ENCODE results near the gene CNOT8. TPM values are rescaled to one million over a fixed set of nuclear protein-coding genes. Genes with fewer than 3 reads are reported as not detected.

CNOT8 gene
- total and polyA plus RNA-seq, 7 experiments from 2014 or later: 79.8 to 198 (median 104) TPM

DNA sequence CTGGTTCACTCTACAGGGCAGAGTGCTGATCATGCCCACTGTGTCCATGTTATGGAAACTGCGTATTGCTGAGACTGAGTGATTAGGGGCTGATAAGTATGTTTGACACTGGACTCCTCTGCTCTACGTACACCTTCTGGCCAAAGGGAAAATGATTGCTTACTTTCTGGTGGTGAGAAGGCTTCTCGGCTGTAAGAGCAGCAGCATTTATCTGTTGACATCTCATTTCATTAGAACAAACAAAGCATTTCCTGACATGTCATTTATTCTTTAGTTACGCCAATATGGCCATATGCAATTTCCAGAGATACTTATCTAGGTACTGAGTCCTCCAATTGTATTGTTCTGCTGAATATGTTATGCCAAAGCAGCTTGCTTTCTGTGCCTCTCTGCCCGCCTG lies 13.6 kb upstream of the CNOT8 start:
- no peaks in the 10 kb centered on the region for H3K9me3 Mint-ChIP-seq

DNA sequence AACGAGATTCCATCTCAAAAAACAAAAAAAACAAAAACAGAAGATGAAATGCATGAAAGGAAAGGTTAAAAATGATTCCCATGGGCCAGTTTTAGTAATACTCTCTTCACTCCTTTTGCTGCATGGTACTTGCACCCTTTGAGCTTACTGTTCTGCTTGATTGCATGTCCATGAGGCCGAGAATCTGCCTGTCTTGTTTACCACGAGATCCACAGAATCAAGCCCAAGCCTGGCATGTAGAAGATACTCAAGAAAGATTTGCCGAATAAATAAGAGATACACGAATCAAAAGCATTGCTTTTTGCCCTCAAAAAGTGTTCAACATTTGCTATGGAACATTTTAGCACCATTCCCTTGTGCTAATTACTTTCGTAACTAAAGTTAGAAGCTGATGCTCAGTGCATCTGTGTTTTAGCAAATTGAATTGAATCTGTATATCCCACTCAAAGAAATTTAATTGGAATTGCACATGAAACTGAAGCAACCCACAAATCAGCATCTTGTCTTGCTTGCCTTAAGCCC lies 9.1 kb upstream of the CNOT8 start:
- ATAC-seq (no peak), DNase-seq (no peak)
- no peaks in the 10 kb centered on the region for H3K9me3 ChIP-seq (ENCODE audit: control insufficient read depth in 2 of 3, low read length in 3 of 3)
- Mint-ChIP-seq H3K27ac (peak overlapping the region in 1 of 9 donors; percentile 49), H3K27me3 (no peaks in the 10 kb centered on the region), H3K4me1 (peaks cover 0 to 17% (median 11%) of the 10 kb centered on the region in 7 donors), H3K4me3 (no peak overlapping the region), H3K9me3 (no peaks in the 10 kb centered on the region), H3K36me3 (peaks cover 0 to 4% (median 0%) of the 10 kb centered on the region in 5 donors)
- H3K36me3 ChIP-seq (ENCODE audit: control insufficient read depth in 2 of 3, insufficient read depth in 3 of 3, low read length in 3 of 3): no peaks in the 10 kb centered on the region
- no peak overlapping the region for H3K27ac ChIP-seq (ENCODE audit: low read depth, low read length)
- H3K4me3 ChIP-seq (ENCODE audit: low read length): no peak overlapping the region
- no peaks in the 10 kb centered on the region for H3K4me1 ChIP-seq (ENCODE audit: control insufficient read depth in 2 of 2, insufficient read depth in 2 of 2, low read length in 2 of 2)
- POLR2A ChIA-PET: interaction anchor here (0.6 to 1.0 kb wide), 2 partner anchors 8 to 194 kb away, joined by 3 to 4 read pairs; no protein-coding TSS in a partner anchor
- CTCF ChIA-PET: no interaction called here
- H3K27me3 ChIP-seq (ENCODE audit: control insufficient read depth in 2 of 2, insufficient read depth in 2 of 2, low read length in 2 of 2): no peaks in the 10 kb centered on the region
- intact Hi-C loops (cut with micrococcal nuclease): no loop called here

More for the DNA sequence above, 13.6 kb upstream of the CNOT8 start:
- ChIA-PET CTCF (no interaction called here), POLR2A (interaction anchor here (0.6 to 3.2 kb wide), 2 partner anchors 12 to 15 kb away, joined by 3 to 11 read pairs; no protein-coding TSS in a partner anchor)
- DNase-seq (no peak), ATAC-seq (no peak)
- H3K27me3 ChIP-seq (ENCODE audit: control insufficient read depth in 2 of 2, insufficient read depth in 2 of 2, low read length in 2 of 2): no peaks in the 10 kb centered on the region
- H3K4me3 ChIP-seq (ENCODE audit: low read length): no peak overlapping the region
- H3K27ac ChIP-seq (ENCODE audit: low read depth, low read length): no peak overlapping the region
- intact Hi-C loops (cut with micrococcal nuclease): no loop called here
- H3K36me3 Mint-ChIP-seq: peaks cover 0 to 2% (median 0%) of the 10 kb centered on the region in 5 donors
- H3K9me3 ChIP-seq (ENCODE audit: control insufficient read depth in 2 of 3, low read length in 3 of 3): no peaks in the 10 kb centered on the region
- H3K4me1 ChIP-seq (ENCODE audit: control insufficient read depth in 2 of 2, insufficient read depth in 2 of 2, low read length in 2 of 2): no peaks in the 10 kb centered on the region
- H3K4me1 Mint-ChIP-seq: peaks cover 0 to 10% (median under 1%) of the 10 kb centered on the region in 7 donors
- no peaks in the 10 kb centered on the region for H3K27me3 Mint-ChIP-seq
- H3K4me3 Mint-ChIP-seq: no peak overlapping the region
- H3K36me3 ChIP-seq (ENCODE audit: control insufficient read depth in 2 of 3, insufficient read depth in 3 of 3, low read length in 3 of 3): no peaks in the 10 kb centered on the region
- H3K27ac Mint-ChIP-seq: no peak overlapping the region

DNA sequence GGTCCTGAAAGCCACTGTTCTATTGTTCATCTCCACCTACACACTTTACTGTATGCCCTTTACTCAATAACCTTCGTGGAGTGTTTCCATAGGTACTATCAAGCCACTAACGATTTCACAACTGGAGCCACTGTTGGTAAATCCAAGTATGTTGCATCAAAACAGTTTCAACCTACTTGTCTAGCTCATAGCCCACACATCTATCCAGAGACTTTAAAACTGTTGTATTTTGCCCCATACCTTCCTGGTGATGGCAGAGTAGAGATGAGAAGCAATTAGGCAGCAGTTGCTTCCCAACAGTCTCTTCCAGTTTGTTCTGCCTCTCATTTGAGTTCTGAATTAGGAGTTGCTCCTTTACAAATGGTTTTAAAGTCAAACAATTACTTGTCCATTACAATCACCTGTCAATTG lies 8.6 kb upstream of the CNOT8 start:
- Histone ChIP-seq H3K9me3 (ENCODE audit: control insufficient read depth in 2 of 3, low read length in 3 of 3) (no peaks in the 10 kb centered on the region), H3K27me3 (ENCODE audit: control insufficient read depth in 2 of 2, insufficient read depth in 2 of 2, low read length in 2 of 2) (no peaks in the 10 kb centered on the region), H3K4me3 (ENCODE audit: low read length) (no peak overlapping the region), H3K27ac (ENCODE audit: low read depth, low read length) (no peak overlapping the region), H3K36me3 (ENCODE audit: control insufficient read depth in 2 of 3, insufficient read depth in 3 of 3, low read length in 3 of 3) (no peaks in the 10 kb centered on the region), H3K4me1 (ENCODE audit: control insufficient read depth in 2 of 2, insufficient read depth in 2 of 2, low read length in 2 of 2) (no peaks in the 10 kb centered on the region)
- Mint-ChIP-seq H3K4me3 (no peak overlapping the region), H3K27me3 (no peaks in the 10 kb centered on the region), H3K27ac (peak overlapping the region in 2 of 9 donors; percentile 25 to 39), H3K9me3 (no peaks in the 10 kb centered on the region), H3K36me3 (peaks cover 0 to 4% (median 0%) of the 10 kb centered on the region in 5 donors), H3K4me1 (peaks cover 0 to 17% (median 11%) of the 10 kb centered on the region in 7 donors)
- CTCF ChIA-PET: no interaction called here
- ATAC-seq: no peak
- DNase-seq: no peak
- POLR2A ChIA-PET: interaction anchor here (0.6 to 1.0 kb wide), 2 partner anchors 8 to 195 kb away, joined by 3 to 4 read pairs; no protein-coding TSS in a partner anchor
- intact Hi-C loops (cut with micrococcal nuclease): loop anchor here in 1 of 2 donors (10.0 kb wide), 1 partner anchor 655 kb away; the partner anchor contains the start of gene GALNT10

DNA sequence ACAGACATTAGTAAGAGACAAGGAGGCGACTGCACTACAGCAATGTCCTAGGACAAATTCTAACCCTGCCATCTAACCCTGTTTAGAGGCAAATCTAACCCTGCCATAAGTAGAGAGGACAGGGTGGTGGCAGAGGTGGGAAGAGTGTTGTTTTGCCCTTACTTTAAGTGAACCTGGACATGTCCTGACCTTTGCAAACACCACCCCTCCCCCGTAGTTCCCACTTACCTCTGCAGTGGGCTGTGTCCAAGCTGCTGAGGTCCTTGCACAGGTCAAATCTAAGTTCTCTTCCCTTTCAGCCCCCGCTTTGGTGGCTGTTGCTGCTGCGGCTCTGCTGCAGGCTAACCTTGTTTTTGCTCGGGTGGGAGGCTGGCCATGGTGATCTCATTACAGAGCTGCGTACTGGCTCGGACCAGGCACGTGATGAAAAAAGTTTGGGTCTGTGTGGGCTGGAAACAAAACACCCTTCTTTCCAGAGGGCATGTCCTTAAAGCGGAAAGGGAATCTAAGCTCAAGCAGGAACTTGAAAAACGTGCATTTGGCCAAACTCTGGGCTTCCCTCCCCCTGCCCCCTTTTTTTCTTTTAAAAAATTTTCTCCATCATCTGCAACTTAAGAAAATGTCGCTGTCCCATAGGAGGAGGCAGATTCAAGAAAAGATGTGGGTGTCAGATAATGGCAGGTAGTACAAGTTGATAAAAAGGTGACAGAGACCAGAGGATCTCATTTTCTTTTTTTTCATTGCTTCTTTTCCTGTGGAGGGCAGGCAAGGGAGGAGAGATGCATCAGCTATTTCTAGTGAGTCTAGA lies 8.0 kb upstream of the CNOT8 start, which contains the start of gene FAXDC2:
FAXDC2 (minus strand) TSS at position 349 of the 808 bp plus-strand sequence. CDS start 12,425 bp downstream, outside the sequence.
- Mint-ChIP-seq H3K9me3 (no peaks in the 10 kb centered on the region), H3K27ac (peak within 1 kb of the TSS in 5 of 9 donors; percentile 6 to 49 (median 25)), H3K27me3 (no peaks in the 10 kb centered on the region), H3K36me3 (peaks cover 0 to 4% (median 0%) of the 10 kb centered on the region in 5 donors), H3K4me3 (no peak within 1 kb of the TSS), H3K4me1 (peaks cover 0 to 17% (median 11%) of the 10 kb centered on the region in 7 donors)
- H3K4me3 ChIP-seq (ENCODE audit: low read length): no peak within 1 kb of the TSS
- H3K9me3 ChIP-seq (ENCODE audit: control insufficient read depth in 2 of 3, low read length in 3 of 3): no peaks in the 10 kb centered on the region
- no peak for ATAC-seq
- H3K27me3 ChIP-seq (ENCODE audit: control insufficient read depth in 2 of 2, insufficient read depth in 2 of 2, low read length in 2 of 2): no peaks in the 10 kb centered on the region
- intact Hi-C loops (cut with micrococcal nuclease): loop anchor here in 1 of 2 donors (10.0 kb wide), 1 partner anchor 656 kb away; the partner anchor contains the start of gene GALNT10
- H3K27ac ChIP-seq (ENCODE audit: low read depth, low read length): no peak within 1 kb of the TSS
- no peaks in the 10 kb centered on the region for H3K36me3 ChIP-seq (ENCODE audit: control insufficient read depth in 2 of 3, insufficient read depth in 3 of 3, low read length in 3 of 3)
- ChIA-PET POLR2A (interaction anchor here (0.8 kb wide), 2 partner anchors 16 to 18 kb away, joined by 3 read pairs; no protein-coding TSS in a partner anchor), CTCF (no interaction called here)
- DNase-seq: no peak
- no peaks in the 10 kb centered on the region for H3K4me1 ChIP-seq (ENCODE audit: control insufficient read depth in 2 of 2, insufficient read depth in 2 of 2, low read length in 2 of 2)

DNA sequence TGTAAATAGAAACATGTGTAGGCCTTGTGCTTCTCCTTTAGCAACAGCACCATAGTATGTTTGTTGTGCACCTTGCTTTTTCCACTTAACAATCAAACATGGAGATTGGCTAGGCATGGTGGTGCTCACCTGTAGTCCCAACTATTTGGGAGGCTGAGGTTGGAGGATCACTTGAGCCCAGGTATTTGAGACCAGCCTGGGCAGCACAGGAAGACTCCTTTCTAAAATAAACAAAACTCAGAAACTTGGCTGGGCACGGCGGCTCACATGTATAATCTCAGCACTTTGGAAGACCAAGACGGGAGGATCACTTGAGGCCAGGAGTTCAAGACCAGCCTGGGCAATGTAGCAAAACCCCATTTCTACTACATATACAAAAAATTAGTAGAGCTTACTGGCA lies 7.1 kb upstream of the CNOT8 start:
- H3K27ac Mint-ChIP-seq: peak overlapping the region in 2 of 9 donors; percentile 15 to 31
- ATAC-seq (no peak), DNase-seq (no peak)
- H3K4me1 Mint-ChIP-seq: peaks cover 0 to 17% (median 11%) of the 10 kb centered on the region in 7 donors
- Histone ChIP-seq H3K27ac (ENCODE audit: low read depth, low read length) (no peak overlapping the region), H3K4me1 (ENCODE audit: control insufficient read depth in 2 of 2, insufficient read depth in 2 of 2, low read length in 2 of 2) (no peaks in the 10 kb centered on the region), H3K36me3 (ENCODE audit: control insufficient read depth in 2 of 3, insufficient read depth in 3 of 3, low read length in 3 of 3) (no peaks in the 10 kb centered on the region), H3K27me3 (ENCODE audit: control insufficient read depth in 2 of 2, insufficient read depth in 2 of 2, low read length in 2 of 2) (no peaks in the 10 kb centered on the region), H3K4me3 (ENCODE audit: low read length) (no peak overlapping the region), H3K9me3 (ENCODE audit: control insufficient read depth in 2 of 3, low read length in 3 of 3) (no peaks in the 10 kb centered on the region)
- CTCF ChIA-PET: no interaction called here
- H3K36me3 Mint-ChIP-seq: peaks cover 0 to 4% (median 0%) of the 10 kb centered on the region in 5 donors
- H3K9me3 Mint-ChIP-seq: no peaks in the 10 kb centered on the region
- intact Hi-C loops (cut with micrococcal nuclease): loop anchor here in 1 of 2 donors (10.0 kb wide), 1 partner anchor 657 kb away; the partner anchor contains the start of gene GALNT10
- no peak overlapping the region for H3K4me3 Mint-ChIP-seq
- no peaks in the 10 kb centered on the region for H3K27me3 Mint-ChIP-seq
- POLR2A ChIA-PET: interaction anchor here (0.6 kb wide), 1 partner anchor 11 kb away, joined by 3 read pairs; no protein-coding TSS in a partner anchor

DNA sequence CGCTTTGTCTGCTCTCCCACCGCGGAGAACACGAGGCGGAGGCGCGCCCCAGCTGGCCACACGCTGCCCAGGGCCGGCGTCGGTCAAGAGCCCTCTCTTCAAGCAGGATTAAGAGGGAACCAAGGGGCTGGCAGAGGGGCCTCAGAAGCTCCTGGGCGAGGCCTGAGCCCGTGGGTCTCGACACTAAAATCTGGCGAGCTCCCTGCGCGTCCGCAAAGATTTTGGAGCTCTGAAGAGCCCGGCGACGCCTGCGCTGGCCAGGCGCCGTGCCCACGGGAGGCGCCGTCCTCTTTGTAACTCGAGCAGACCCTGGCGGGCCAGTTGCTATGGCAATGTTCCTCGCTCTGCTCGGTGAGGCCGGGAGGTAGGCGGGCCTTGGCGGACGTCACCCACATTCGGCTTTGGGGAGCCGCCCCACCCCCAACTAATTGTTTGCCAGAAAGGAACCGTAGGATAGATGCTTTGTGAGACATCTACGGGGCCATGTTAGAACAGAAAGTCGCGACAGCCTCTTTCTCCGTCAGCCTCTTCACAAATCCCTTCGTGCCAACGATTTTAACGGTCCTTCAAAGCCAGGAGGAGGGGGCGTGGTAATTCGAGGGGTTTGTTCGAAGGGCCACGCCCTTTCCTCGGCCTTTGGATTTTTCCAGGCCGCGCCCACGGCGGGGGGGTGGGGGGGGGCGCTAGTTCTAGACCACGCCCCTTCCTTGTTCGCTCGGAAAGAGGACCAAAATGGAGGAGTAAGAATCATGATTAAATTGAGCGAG lies 714 bp upstream of the CNOT8 start:
- Histone ChIP-seq H3K9me3 (ENCODE audit: control insufficient read depth in 2 of 3, low read length in 3 of 3) (no peaks in the 10 kb centered on the region), H3K27me3 (ENCODE audit: control insufficient read depth in 2 of 2, insufficient read depth in 2 of 2, low read length in 2 of 2) (no peaks in the 10 kb centered on the region), H3K36me3 (ENCODE audit: control insufficient read depth in 2 of 3, insufficient read depth in 3 of 3, low read length in 3 of 3) (peaks cover 0 to 4% (median 0%) of the 10 kb centered on the region in 3 experiments), H3K27ac (ENCODE audit: low read depth, low read length) (peak overlapping the region; percentile 97), H3K4me1 (ENCODE audit: control insufficient read depth in 2 of 2, insufficient read depth in 2 of 2, low read length in 2 of 2) (peaks cover 25 to 30% of the 10 kb centered on the region in 2 donors), H3K4me3 (ENCODE audit: low read length) (peak overlapping the region; percentile 74)
- H3K27me3 Mint-ChIP-seq: no peaks in the 10 kb centered on the region
- DNase-seq (peak; percentile 73 to 94 (median 88)), ATAC-seq (peak; percentile 71)
- ChIA-PET CTCF (interaction anchor here (0.6 kb wide), 1 partner anchor 79 kb away, joined by 3 read pairs; no protein-coding TSS in a partner anchor), POLR2A (interaction anchor here (0.6 to 2.9 kb wide), 16 partner anchors 8 to 210 kb away, joined by 3 to 25 read pairs (median 4); no protein-coding TSS in a partner anchor)
- intact Hi-C loops (cut with micrococcal nuclease): loop anchor here (1.0 to 10.0 kb wide), 12 partner anchors 27 to 819 kb away; partner anchors contain the start of genes FAM114A2 (in 2 of the 2), GALNT10 (in 2 of the 2), LARP1 (in 2 of the 2) and MFAP3 (in 2 of the 2)
- H3K9me3 Mint-ChIP-seq: peaks cover 0 to 2% (median 0%) of the 10 kb centered on the region in 11 donors
- H3K4me1 Mint-ChIP-seq: peaks cover 33 to 40% (median 38%) of the 10 kb centered on the region in 7 donors
- peak overlapping the region; percentile 95 to 100 (median 98) for H3K27ac Mint-ChIP-seq
- peaks cover 0 to 17% (median 7%) of the 10 kb centered on the region in 5 donors for H3K36me3 Mint-ChIP-seq
- peak overlapping the region; percentile 85 to 98 (median 95) for H3K4me3 Mint-ChIP-seq
